GM19397 (cell line): ENCODE measurements around the gene MRPL47.

Experiments
- ATAC-seq: cut with Tn5 transposase; IDR thresholded peaks from one replicate; pipeline ENCODE4 v1.9.1; 2021; ENCODE audit warnings: mild to moderate bottlenecking, moderate library complexity; ENCODE audit not compliant: unreplicated experiment

The MRPL47 gene

GRCh38 chr3:179599531-179599930 is 4.9 kb downstream of the MRPL47 start:
- no peak for ATAC-seq

DNA sequence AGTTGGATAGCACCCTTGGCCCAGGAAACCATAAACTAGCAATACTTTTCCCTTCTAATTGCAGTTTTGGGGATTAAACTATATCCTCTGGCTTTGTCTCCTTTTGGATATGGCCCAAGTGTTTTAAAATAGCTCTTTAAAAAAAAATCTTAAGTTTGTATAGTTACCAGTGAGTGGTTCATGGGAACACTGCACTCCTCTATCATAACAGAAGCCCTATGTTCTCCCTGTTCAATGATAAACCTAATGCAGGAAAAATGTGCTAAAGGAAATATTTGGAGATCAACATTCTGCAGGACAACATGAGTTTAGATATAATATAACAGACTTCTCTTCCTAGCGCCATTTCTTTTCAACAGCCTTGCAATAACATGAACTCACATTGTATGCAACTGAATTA is 13.1 kb downstream of the MRPL47 start:
- no peak for ATAC-seq

- ATAC-seq = no peak
Observed at GRCh38 chr3:179590669-179591068, 13.8 kb downstream of the MRPL47 start.

GRCh38 chr3:179589143-179589542 is 15.3 kb downstream of the MRPL47 start:
- ATAC-seq = no peak

DNA sequence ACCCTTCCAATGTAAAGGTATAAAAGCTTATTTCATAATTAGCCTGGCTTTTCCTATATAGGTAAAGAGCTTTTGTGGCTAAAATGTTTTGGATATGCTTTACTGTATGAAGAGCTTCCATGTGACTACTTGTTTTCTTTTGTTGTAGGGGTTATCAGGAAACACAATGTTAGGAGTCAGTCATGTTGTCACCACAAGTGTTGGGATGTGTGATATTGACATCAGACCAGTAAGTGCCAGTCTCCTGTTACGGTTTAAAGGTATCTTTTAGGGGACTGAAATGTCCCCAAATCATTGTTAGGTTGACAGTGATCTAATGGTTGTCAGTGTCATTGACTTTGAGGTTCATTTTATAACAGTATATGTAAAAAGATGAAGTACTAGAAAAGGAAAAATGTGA is 23.4 kb downstream of the MRPL47 start:
- no peak for ATAC-seq

- no peak for ATAC-seq
Observed at GRCh38 chr3:179565496-179565895, 38.9 kb downstream of the MRPL47 start.

DNA sequence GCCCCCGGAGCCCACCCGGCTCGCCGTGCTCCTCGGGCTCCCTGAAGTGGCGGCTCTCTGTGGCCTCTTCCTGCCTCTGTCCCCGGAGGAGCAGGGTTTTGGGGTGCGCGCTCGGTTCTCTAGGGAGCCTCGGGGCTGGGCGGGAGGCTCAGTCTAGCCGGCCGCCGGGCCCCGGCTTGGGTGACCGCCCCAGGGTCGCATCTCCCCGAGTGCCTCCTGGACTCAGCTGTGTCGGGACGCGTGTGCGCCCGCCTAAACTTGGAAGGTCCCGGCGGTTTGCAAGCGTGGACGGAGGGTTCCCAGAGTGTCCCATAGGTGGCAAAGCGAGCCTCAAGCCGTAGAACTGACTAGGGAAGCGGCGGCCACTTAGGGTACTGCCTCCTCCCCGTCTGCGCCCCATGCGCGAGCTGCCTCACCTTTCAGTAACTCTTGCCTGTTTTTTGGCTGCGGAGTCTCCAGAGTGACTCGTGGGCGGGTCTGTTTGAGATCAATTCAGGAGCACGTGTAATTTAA is 41.1 kb downstream of the MRPL47 start:
- peak; percentile 43 for ATAC-seq

GRCh38 chr3:179562591-179563270 is 41.7 kb downstream of the MRPL47 start, which contains the start of gene ACTL6A:
ACTL6A (plus strand) TSS chr3:179562926; CDS start chr3:179563093, 167 bp downstream.
- ATAC-seq = peak; percentile 96

- ATAC-seq = no peak
Observed at GRCh38 chr3:179560791-179561190, 43.6 kb downstream of the MRPL47 start.

DNA sequence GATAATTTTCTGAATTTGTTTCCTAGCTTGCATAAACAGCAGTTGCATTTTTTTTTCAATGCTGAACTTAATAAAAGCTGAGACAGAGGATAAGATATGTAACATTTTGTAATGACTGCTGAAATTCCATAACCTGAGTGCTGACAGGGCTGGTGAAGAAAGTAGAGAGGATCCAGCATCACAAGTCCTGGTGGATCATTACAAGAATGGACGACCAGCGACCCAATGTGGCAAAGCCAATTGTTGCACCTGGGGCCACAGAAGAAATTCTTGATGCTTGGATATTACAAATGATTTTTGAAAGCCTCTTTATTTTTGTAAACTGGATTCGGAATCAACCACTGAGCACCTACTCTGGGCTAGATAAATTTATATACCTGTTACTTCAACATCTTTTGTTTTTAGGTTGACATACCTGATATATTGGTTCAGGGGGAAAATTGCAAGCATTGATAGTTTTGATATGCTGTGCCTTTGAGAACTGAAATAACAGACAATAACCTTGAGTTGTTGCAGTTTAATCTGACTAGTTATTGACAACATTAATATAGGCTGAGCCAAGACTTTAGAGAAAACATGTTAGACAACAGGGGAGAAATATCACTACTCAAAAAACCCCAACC is 45.6 kb downstream of the MRPL47 start:
- no peak for ATAC-seq

DNA sequence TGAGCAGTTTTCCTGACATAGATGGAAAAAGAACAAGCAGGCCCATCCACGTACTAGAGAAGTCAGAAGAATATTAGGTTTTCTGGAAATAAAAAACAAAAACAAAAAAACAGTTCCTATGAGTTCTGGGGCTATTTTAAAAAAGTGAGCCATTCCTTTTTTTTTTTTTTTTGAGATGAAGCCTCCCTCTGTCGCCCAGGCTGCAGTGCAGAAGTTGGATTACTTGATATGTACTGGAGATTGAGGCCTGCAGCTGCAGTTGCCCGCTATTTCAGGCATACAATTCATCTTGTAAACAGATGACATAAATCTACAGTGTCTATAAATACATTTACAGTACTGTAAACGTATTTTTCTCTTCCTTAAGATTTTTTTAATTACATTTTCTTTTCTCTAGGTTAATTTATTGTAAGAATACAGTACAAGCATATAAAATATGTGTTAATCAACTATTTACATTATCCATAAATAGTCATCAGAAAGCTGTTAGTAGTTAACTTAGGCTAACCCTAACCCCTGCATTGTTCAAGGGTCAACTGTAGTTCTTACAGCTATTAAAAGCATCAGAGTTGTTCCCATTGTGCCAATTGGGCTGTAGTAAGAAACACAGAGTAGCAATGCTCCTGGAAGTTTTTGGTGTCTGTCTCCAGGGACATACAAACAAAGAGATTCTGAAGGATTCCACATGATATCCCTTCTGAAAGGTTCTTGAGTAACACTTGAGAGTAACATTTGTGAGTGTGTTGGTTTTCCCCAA is 52.9 kb downstream of the MRPL47 start:
- no peak for ATAC-seq

DNA sequence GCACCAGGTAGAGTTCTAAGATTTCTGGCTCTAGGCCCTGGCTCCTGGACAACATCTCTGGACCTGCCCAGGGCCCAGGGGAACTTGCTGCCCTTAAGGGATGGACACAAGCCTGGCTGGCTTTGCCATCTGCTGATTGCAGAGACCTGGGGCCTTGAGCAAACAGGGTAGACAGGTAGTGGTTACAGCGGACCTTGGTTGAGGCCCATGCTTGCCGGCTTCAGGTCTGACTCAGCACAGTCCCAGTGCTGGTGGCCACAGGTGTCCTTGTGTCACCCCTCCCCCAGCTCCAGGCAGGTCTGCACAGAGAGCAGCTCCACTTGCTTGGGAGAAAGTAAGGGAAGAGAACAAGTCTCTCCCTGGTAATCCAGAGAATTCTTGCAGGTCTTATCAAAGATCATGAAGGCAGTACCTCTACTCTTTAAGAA is 57.6 kb downstream of the MRPL47 start:
- no peak for ATAC-seq

- ATAC-seq = no peak
Observed at GRCh38 chr3:179544981-179545645, 59.3 kb downstream of the MRPL47 start.

GRCh38 chr3:179542375-179542774 is 62.1 kb downstream of the MRPL47 start:
- no peak for ATAC-seq

GRCh38 chr3:179541596-179541995 is 62.8 kb downstream of the MRPL47 start:
- no peak for ATAC-seq

DNA sequence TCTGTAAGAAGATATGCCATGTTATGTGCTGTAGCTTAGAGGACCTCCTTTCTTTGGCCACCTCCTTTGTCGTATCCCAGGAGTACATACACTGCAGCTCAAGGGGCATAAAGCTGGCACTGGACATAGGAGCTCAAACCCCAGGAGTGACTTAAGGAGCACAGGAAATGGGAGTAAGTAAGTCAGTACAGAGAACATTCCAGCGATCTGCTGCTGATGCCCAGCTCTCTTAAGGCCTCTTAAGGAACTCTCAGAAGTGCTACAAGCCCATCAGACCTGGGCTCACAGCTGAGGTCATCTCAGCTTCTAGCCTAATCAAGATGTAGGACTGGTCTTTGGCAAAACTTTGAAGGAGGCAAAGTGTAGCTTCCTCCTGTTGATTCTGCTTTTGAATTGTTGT is 63.3 kb downstream of the MRPL47 start:
- no peak for ATAC-seq
